ENCODE results near the gene CCDC159. TPM values are rescaled to one million over a fixed set of nuclear protein-coding genes. Genes with fewer than 3 reads are reported as not detected.

CCDC159 gene
- total and polyA plus RNA-seq, 2 of the 4 experiments (the other 2 are of a cell fraction), result 4.7 to 14.0 TPM

- 92% methylated on average over 4 of the region's 7 CpGs; no CpG with 5 or more reads in 1 of the 2 experiments for WGBS, 2 experiments (ENCODE audit: extremely low coverage in 2 of 2, insufficient read length in 1 of 2)
- Histone ChIP-seq H3K4me2 (ENCODE audit: low read depth, low read length) (no peak overlapping the region), H3K14ac (replicated peaks; ENCODE audit: low read depth, low read length) (no peak overlapping the region), H4K91ac (ENCODE audit: insufficient read depth, low read depth, low read length) (no peak overlapping the region), H2BK20ac (ENCODE audit: low read depth, low read length) (no peak overlapping the region), H3K4me1 (ENCODE audit: control insufficient read depth, insufficient read depth, low read length) (peaks cover 27% of the 10 kb centered on the region), H2AK9ac (replicated peaks; ENCODE audit: low read depth, low read length, poor library complexity) (peak overlapping the region; percentile 66), H3K79me1 (ENCODE audit: low read depth in 1 of 2, low read length in 2 of 2) (peaks cover 8 to 33% of the 10 kb centered on the region in 2 experiments), H3K4ac (ENCODE audit: low read depth, low read length) (peak overlapping the region; percentile 29; the same call in 1 of the 2 replicates), H3K27ac (ENCODE audit: insufficient read depth, low read length) (no peak overlapping the region), H3K9me3 (ENCODE audit: control insufficient read depth, insufficient read depth, low read length) (no peaks in the 10 kb centered on the region), H3K18ac (ENCODE audit: low read depth, low read length) (no peak overlapping the region), H3K9me1 (ENCODE audit: insufficient read depth, low read length) (peaks cover 29% of the 10 kb centered on the region), H4K8ac (ENCODE audit: low read depth in 2 of 2, low read length in 2 of 2) (peak overlapping the region in 1 of 2 experiments; percentile 45; a peak in 1 of 4 replicates), H3K9ac (ENCODE audit: low read depth, low read length) (no peak overlapping the region), H3K27me3 (ENCODE audit: control insufficient read depth, insufficient read depth, low read length) (no peaks in the 10 kb centered on the region; the same call in 1 of the 2 replicates), H2AK5ac (ENCODE audit: low read depth, low read length) (peak overlapping the region; percentile 66), H3K23ac (ENCODE audit: low read depth, low read length) (peak overlapping the region; percentile 41; the same call in 1 of the 2 replicates), H2BK15ac (ENCODE audit: low read depth, low read length) (no peak overlapping the region; the same call in 2 of the 3 replicates), H3K4me3 (ENCODE audit: insufficient read depth, low read depth, low read length) (no peak overlapping the region), H3K56ac (ENCODE audit: extremely low read depth, insufficient read depth, low read length) (no peak overlapping the region), H3K36me3 (ENCODE audit: control insufficient read depth, insufficient read depth, low read length) (no peaks in the 10 kb centered on the region), H2BK5ac (ENCODE audit: low read depth, low read length, poor library complexity, severe bottlenecking) (no peak overlapping the region), H2BK120ac (ENCODE audit: low read depth, low read length) (no peak overlapping the region), H2AFZ (replicated peaks; ENCODE audit: low read length, poor library complexity) (no peak overlapping the region), H4K5ac (ENCODE audit: low read depth, low read length) (no peak overlapping the region), H4K20me1 (ENCODE audit: insufficient read depth, low read length) (peaks cover 11% of the 10 kb centered on the region; the same call in 1 of the 2 replicates)
- dilution Hi-C loops (cut with HindIII; ENCODE audit: low sequenced_read_pairs, unreplicated experiment), result no loop called here
- no peak for TF ChIP-seq CHD1 (IDR thresholded peaks at IDR 0.05; ENCODE audit: low read depth, low read length)
- no peak for TF ChIP-seq BHLHE40 (IDR thresholded peaks at IDR 0.05; ENCODE audit: low read depth, low read length)
- TF ChIP-seq POLR2A (IDR thresholded peaks at IDR 0.05; ENCODE audit: low read depth, low read length), result no peak
- TF ChIP-seq RCOR1 (IDR thresholded peaks at IDR 0.05; ENCODE audit: insufficient replicate concordance, low read length), result no peak
- TF ChIP-seq SMC3 (IDR thresholded peaks at IDR 0.05; ENCODE audit: low read depth, low read length), result no peak
- TF ChIP-seq MAFK (IDR thresholded peaks at IDR 0.05; ENCODE audit: low read depth, low read length), result no peak
- ChIA-PET CTCF (interaction anchor here (1.5 to 2.9 kb wide), 2 partner anchors 55 to 86 kb away, joined by 5 to 9 read pairs; partner anchors contain the start of genes ODAD3 and PRKCSH), POLR2A (ENCODE audit: unreplicated experiment) (no interaction called here)
- BruUV-seq (replicated peaks), result no TSS peak
- intact Hi-C loops (cut with micrococcal nuclease), result loop anchor here (1.0 to 5.0 kb wide), 3 partner anchors 42 to 103 kb away; no protein-coding TSS in a partner anchor
- DNase-seq (no peak), ATAC-seq (ENCODE audit: low read depth) (no peak)
- in situ Hi-C loops (cut with MboI; ENCODE audit: low sequenced_read_pairs), result no loop called here
Observed at GRCh38 chr19:11379857-11380350, 33.6 kb downstream of the CCDC159 start.

Measured in IMR-90 (cell line).